Fibroblast of lung (primary cell): Measurements from ENCODE around the gene GPRC5C. TPM values are rescaled to one million over a fixed set of nuclear protein-coding genes. Genes with fewer than 3 reads are reported as not detected.

ENCODE experiments used
- DNase-seq, 2 donors: peaks; one replicate each; pipeline versions ENCODE4 v3.0.0 to v3.0.0-alpha.2; 2010; ENCODE audit warnings: low read depth in 2 of 2
- H2AFZ ChIP-seq: 2 replicates; pipeline ENCODE4 v1.5.1; 2012; ENCODE audit warnings: low read length, control low read depth, inconsistent platforms
- H3K27ac ChIP-seq: 2 replicates; pipeline ENCODE4 v1.5.1; 2011; ENCODE audit warnings: low read length, control low read depth; ENCODE audit not compliant: insufficient read depth
- H3K27me3 ChIP-seq: 2 replicates; pipeline ENCODE4 v1.5.1; 2011; ENCODE audit warnings: mild to moderate bottlenecking, low read length; ENCODE audit not compliant: control insufficient read depth, insufficient read depth
- H3K36me3 ChIP-seq: 2 replicates; pipeline ENCODE4 v1.5.1; 2011; ENCODE audit warnings: low read length; ENCODE audit not compliant: control insufficient read depth, insufficient read depth
- H3K4me1 ChIP-seq: 2 replicates; pipeline ENCODE4 v1.5.1; 2011; ENCODE audit warnings: low read length; ENCODE audit not compliant: control insufficient read depth, insufficient read depth; ENCODE audit errors: extremely low read depth
- H3K4me2 ChIP-seq: 2 replicates; pipeline ENCODE4 v1.5.1; 2011; ENCODE audit warnings: low read length, control low read depth; ENCODE audit not compliant: insufficient read depth; ENCODE audit errors: extremely low read depth
- H3K4me3 ChIP-seq, 4 experiments: fragments of 200-600 bp in 1 of 4; sonication (generic) in 1 of 4; replicated peaks in 1 of 4; 2 replicates each; pipeline ENCODE4 v1.5.1; 2011 to 2016; ENCODE audit warnings: low read length in 4 of 4, low read depth in 3 of 4, mild to moderate bottlenecking in 3 of 4, control low read depth in 2 of 4, inconsistent platforms in 1 of 4, mixed read lengths in 1 of 4; ENCODE audit not compliant: insufficient read depth in 1 of 4; ENCODE audit errors: control extremely low read depth in 1 of 4
- H3K79me2 ChIP-seq: 2 replicates; pipeline ENCODE4 v1.5.1; 2012; ENCODE audit warnings: mild to moderate bottlenecking, low read length, inconsistent platforms; ENCODE audit not compliant: control insufficient read depth, insufficient read depth
- H3K9ac ChIP-seq: 2 replicates; pipeline ENCODE4 v1.5.1; 2011; ENCODE audit warnings: mild to moderate bottlenecking, low read length, control low read depth; ENCODE audit not compliant: insufficient read depth
- H3K9me3 ChIP-seq: 2 replicates; pipeline ENCODE4 v1.5.1; 2012; ENCODE audit warnings: low read depth, low read length; ENCODE audit not compliant: control insufficient read depth, insufficient read depth
- H4K20me1 ChIP-seq: 2 replicates; pipeline ENCODE4 v1.5.1; 2011; ENCODE audit warnings: low read length; ENCODE audit not compliant: control insufficient read depth, insufficient read depth; ENCODE audit errors: extremely low read depth
- EZH2 ChIP-seq: IDR thresholded peaks from 2 replicates; pipeline ENCODE4 v1.5.1; 2012; ENCODE audit warnings: low read length, control low read depth, mild to moderate bottlenecking; ENCODE audit errors: missing control alignments
- polyA plus RNA-seq, 2 donors: library from polyadenylated mRNA; depleted of rRNA in 1 of 2; stranded (reverse) in 1 of 2; unstranded in 1 of 2; fragments of >200 nt; gene quantifications; 2 replicates each; pipeline ENCODE4 v1.2.1, GENCODE V29; 2011 to 2012; ENCODE audit warnings: missing spikeins in 1 of 2
- total RNA-seq: library from RNA; depleted of rRNA; stranded (reverse); fragments of >200 nt; gene quantifications from 2 replicates; pipeline ENCODE4 v1.2.1, GENCODE V29; 2014
- TF ChIP-seq, protein P1 (sequence below), 2 donors: IDR thresholded peaks in 1 of 2; conservative IDR thresholded peaks in 1 of 2; 1 replicate in 1 of 2; 2 replicates in 1 of 2; pipeline ENCODE4 v1.5.1; 2011 to 2012; ENCODE audit warnings: low read length in 2 of 2, control low read depth in 1 of 2, inconsistent platforms in 1 of 2, low read depth in 1 of 2, mild to moderate bottlenecking in 1 of 2

Gene GPRC5C
- total and polyA plus RNA-seq, 2 donors (not counting 1 experiment from before 2014, with no cell fraction given), result 0.11 to 1.5 TPM

GRCh38 chr17:74449306-74449705, 17.4 kb downstream of the GPRC5C start:
- H3K36me3 ChIP-seq, result no peaks in the 10 kb centered on the region
- H3K79me2 ChIP-seq, result no peaks in the 10 kb centered on the region
- no peak overlapping the region for H2AFZ ChIP-seq
- H3K27ac ChIP-seq, result no peak overlapping the region
- H3K4me1 ChIP-seq, result no peaks in the 10 kb centered on the region
- DNase-seq, result no peak
- no peaks in the 10 kb centered on the region for H4K20me1 ChIP-seq
- no peak overlapping the region for H3K4me2 ChIP-seq
- H3K4me3 ChIP-seq, result no peak overlapping the region
- no peak overlapping the region for H3K9ac ChIP-seq
- no peaks in the 10 kb centered on the region for H3K9me3 ChIP-seq
- H3K27me3 ChIP-seq, result no peaks in the 10 kb centered on the region
- TF ChIP-seq, protein P1, sequence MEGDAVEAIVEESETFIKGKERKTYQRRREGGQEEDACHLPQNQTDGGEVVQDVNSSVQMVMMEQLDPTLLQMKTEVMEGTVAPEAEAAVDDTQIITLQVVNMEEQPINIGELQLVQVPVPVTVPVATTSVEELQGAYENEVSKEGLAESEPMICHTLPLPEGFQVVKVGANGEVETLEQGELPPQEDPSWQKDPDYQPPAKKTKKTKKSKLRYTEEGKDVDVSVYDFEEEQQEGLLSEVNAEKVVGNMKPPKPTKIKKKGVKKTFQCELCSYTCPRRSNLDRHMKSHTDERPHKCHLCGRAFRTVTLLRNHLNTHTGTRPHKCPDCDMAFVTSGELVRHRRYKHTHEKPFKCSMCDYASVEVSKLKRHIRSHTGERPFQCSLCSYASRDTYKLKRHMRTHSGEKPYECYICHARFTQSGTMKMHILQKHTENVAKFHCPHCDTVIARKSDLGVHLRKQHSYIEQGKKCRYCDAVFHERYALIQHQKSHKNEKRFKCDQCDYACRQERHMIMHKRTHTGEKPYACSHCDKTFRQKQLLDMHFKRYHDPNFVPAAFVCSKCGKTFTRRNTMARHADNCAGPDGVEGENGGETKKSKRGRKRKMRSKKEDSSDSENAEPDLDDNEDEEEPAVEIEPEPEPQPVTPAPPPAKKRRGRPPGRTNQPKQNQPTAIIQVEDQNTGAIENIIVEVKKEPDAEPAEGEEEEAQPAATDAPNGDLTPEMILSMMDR (conservative IDR thresholded peaks at IDR 0.05 in 1 of 2, IDR thresholded peaks at IDR 0.05 in 1 of 2; ENCODE audit: low read depth in 1 of 2, low read length in 2 of 2), result no peak
- TF ChIP-seq EZH2, result no peak

DNA sequence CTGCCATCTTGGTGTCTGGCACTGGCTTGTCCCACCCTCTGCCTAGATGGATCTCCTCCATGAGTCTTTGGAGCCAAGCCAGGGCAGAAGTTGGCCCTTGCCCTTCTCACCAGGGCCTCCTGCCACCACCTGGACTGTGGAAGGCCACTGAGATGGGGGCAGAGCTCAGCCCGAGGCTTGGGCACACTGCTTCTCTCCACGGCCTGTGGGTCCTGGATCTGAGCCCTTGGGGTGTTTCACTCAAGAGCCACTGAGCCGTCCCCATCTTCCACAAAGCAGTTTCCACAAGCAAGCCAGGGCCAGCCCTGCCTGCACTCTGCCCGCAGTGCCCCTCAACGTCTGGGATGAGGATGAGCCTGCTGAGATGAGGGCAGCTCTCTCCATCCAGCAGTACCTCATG, 17.9 kb downstream of the GPRC5C start:
- Histone ChIP-seq H3K4me1 (no peaks in the 10 kb centered on the region), H3K79me2 (no peaks in the 10 kb centered on the region), H3K4me3 (no peak overlapping the region), H2AFZ (no peak overlapping the region), H3K9me3 (no peaks in the 10 kb centered on the region), H4K20me1 (no peaks in the 10 kb centered on the region), H3K27me3 (no peaks in the 10 kb centered on the region), H3K4me2 (no peak overlapping the region), H3K27ac (no peak overlapping the region), H3K9ac (no peak overlapping the region), H3K36me3 (no peaks in the 10 kb centered on the region)
- TF ChIP-seq EZH2, result no peak
- TF ChIP-seq, protein P1 (conservative IDR thresholded peaks at IDR 0.05 in 1 of 2, IDR thresholded peaks at IDR 0.05 in 1 of 2; ENCODE audit: low read depth in 1 of 2, low read length in 2 of 2), result no peak
- DNase-seq, result no peak

- Histone ChIP-seq H3K4me3 (no peak overlapping the region), H3K9me3 (no peaks in the 10 kb centered on the region), H3K27ac (no peak overlapping the region), H3K4me2 (no peak overlapping the region), H2AFZ (no peak overlapping the region), H3K36me3 (no peaks in the 10 kb centered on the region), H4K20me1 (no peaks in the 10 kb centered on the region), H3K79me2 (no peaks in the 10 kb centered on the region), H3K27me3 (no peaks in the 10 kb centered on the region), H3K4me1 (no peaks in the 10 kb centered on the region), H3K9ac (no peak overlapping the region)
- DNase-seq, result no peak
- TF ChIP-seq EZH2, result no peak
Measured at GRCh38 chr17:74450231-74450630, 18.3 kb downstream of the GPRC5C start.
